Measurements from ENCODE around the gene BCL2. TPM values are rescaled to one million over a fixed set of nuclear protein-coding genes. Genes with fewer than 3 reads are reported as not detected.
A peak's percentile ranks its signal among the peaks of the same experiment; 100 is the strongest.
"Not testable (repeated sequence)": the region's sequence is repeated elsewhere in the genome, so short reads cannot be mapped to it uniquely, and the experiment has no call there.

BCL2 gene
- total RNA-seq, 1 donor from 2014 or later = 2.4 TPM

DNA sequence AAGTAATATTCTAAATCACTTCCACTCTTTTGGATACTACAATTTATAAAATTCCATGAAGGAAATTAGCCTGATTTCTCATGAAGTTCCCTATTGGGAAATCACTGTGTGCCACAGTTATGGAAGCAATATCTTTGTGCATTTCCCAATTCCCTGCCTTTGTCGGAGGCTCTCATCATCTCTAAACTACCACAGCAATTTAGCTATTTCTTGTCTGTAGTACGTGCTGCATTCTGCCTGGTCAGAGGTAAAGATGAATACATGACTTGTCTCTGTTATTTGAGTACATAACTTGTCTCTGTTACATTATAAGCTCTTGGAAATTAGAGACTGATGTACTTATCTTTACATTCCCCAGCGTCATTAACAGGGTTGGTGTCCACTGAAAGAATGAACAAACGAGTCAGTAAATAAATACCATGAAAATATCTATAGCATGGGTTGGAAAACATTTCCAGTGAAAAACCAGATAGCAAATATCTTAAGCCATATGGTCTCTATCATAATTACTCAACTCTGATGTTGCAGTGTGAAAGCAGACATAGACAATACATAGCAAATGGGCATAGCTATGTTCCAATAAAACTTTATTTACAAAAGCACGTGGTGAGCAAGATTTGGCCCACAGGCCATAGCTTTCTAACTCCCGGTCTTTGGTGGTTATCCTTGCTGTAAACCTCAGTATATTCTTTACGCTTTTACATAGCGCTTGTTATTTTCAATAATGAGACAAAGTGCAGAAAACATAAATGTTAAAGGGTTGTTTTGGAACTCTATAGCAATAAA, 78.8 kb downstream of the BCL2 start:
- FAIRE-seq (no peak), DNase-seq (ENCODE audit: low read depth) (no peak)
- no peaks in the 10 kb centered on the region for H3K36me3 ChIP-seq (ENCODE audit: control insufficient read depth, insufficient read depth, low read length)
- TF ChIP-seq, protein P1, sequence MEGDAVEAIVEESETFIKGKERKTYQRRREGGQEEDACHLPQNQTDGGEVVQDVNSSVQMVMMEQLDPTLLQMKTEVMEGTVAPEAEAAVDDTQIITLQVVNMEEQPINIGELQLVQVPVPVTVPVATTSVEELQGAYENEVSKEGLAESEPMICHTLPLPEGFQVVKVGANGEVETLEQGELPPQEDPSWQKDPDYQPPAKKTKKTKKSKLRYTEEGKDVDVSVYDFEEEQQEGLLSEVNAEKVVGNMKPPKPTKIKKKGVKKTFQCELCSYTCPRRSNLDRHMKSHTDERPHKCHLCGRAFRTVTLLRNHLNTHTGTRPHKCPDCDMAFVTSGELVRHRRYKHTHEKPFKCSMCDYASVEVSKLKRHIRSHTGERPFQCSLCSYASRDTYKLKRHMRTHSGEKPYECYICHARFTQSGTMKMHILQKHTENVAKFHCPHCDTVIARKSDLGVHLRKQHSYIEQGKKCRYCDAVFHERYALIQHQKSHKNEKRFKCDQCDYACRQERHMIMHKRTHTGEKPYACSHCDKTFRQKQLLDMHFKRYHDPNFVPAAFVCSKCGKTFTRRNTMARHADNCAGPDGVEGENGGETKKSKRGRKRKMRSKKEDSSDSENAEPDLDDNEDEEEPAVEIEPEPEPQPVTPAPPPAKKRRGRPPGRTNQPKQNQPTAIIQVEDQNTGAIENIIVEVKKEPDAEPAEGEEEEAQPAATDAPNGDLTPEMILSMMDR (IDR thresholded peaks at IDR 0.05; ENCODE audit: insufficient read depth, low read length, severe bottlenecking) = no peak
- H3K27me3 ChIP-seq (ENCODE audit: control insufficient read depth, insufficient read depth, low read length) = no peaks in the 10 kb centered on the region
- no peak overlapping the region for H3K4me3 ChIP-seq (ENCODE audit: low read depth, low read length)

GRCh38 chr18:63238693-63239075, 80.9 kb downstream of the BCL2 start:
- H3K4me3 ChIP-seq (ENCODE audit: low read depth, low read length) = no peak overlapping the region
- DNase-seq (ENCODE audit: low read depth) (peak; percentile 7), FAIRE-seq (no peak)
- TF ChIP-seq, protein P1 (IDR thresholded peaks at IDR 0.05; ENCODE audit: insufficient read depth, low read length, severe bottlenecking) = no peak
- no peaks in the 10 kb centered on the region for H3K36me3 ChIP-seq (ENCODE audit: control insufficient read depth, insufficient read depth, low read length)
- no peaks in the 10 kb centered on the region for H3K27me3 ChIP-seq (ENCODE audit: control insufficient read depth, insufficient read depth, low read length)

- DNase-seq (ENCODE audit: low read depth) (peak; percentile 81), FAIRE-seq (no peak)
- Histone ChIP-seq H3K27me3 (ENCODE audit: control insufficient read depth, insufficient read depth, low read length) (no peaks in the 10 kb centered on the region), H3K4me3 (ENCODE audit: low read depth, low read length) (no peak overlapping the region), H3K36me3 (ENCODE audit: control insufficient read depth, insufficient read depth, low read length) (no peaks in the 10 kb centered on the region)
- TF ChIP-seq, protein P1 (IDR thresholded peaks at IDR 0.05; ENCODE audit: insufficient read depth, low read length, severe bottlenecking) = no peak
Observed at GRCh38 chr18:63237881-63238692, 81.5 kb downstream of the BCL2 start.

DNA sequence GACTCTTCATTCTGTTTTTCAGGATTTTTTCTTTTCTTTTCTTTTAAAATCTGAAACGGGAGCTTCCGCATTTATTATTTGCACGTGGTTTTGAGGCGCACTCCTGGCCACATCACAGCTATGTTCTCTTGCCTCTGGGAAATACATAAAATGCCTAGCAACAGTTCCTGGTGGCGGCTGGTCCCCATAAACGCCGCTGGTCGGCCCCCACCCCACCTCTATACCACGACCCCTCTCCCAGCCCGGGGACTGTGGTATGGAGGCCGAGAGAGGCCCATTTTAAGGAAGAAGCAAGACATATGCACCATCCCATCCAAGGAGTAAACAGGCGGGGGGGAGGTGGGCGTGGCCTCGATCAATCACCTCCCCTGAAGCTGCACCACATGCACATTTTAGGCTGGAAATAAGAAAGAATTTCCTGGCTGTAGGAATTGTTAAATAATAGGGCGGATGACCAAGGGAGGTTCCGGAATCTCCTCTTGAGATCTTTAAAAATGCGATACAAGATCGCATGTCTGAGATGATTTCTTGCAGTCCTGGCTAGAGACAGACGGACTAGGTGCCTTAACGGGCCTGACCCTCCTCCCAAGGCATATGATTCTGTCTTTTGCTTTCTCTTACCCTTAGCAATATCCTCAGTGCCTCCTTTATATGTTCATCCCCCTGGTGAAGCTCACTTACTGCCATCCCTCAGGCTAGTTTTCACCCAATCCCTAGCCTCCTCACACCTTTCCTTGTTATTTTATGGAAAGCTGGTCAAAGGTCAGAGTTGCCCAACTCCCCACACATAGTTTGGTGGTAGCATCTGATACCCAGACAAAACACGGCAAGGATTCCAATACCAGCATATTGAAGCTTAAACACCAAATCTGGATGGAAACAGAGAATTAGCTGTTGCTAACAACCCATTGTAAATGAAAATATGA, 82.4 kb downstream of the BCL2 start:
- FAIRE-seq (peak; percentile 23), DNase-seq (ENCODE audit: low read depth) (peak; percentile 18)
- TF ChIP-seq, protein P1 (IDR thresholded peaks at IDR 0.05; ENCODE audit: insufficient read depth, low read length, severe bottlenecking) = no peak
- no peaks in the 10 kb centered on the region for H3K36me3 ChIP-seq (ENCODE audit: control insufficient read depth, insufficient read depth, low read length)
- no peak overlapping the region for H3K4me3 ChIP-seq (ENCODE audit: low read depth, low read length)
- no peaks in the 10 kb centered on the region for H3K27me3 ChIP-seq (ENCODE audit: control insufficient read depth, insufficient read depth, low read length)

DNA sequence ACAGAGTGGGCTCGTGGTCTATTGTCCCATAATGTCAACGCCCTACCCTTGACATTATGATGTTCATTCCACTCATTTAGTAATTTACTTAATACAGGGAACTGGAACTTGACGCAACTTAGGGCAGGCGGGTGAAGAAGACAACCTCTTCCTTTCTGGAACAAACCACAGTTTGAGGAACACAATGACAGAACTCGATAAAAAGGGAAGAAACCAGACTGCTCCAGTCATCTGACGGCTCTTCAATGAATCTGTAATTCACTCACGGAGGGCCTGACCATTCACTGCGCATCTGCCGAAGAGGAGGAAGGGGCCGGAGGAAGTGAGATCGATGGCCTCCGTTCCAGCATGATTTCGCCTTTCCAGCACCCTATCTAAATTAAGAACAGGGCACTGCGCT, 83.2 kb downstream of the BCL2 start:
- H3K27me3 ChIP-seq (ENCODE audit: control insufficient read depth, insufficient read depth, low read length) = no peaks in the 10 kb centered on the region
- TF ChIP-seq, protein P1 (IDR thresholded peaks at IDR 0.05; ENCODE audit: insufficient read depth, low read length, severe bottlenecking) = no peak
- H3K4me3 ChIP-seq (ENCODE audit: low read depth, low read length) = no peak overlapping the region
- FAIRE-seq (no peak), DNase-seq (ENCODE audit: low read depth) (no peak)
- H3K36me3 ChIP-seq (ENCODE audit: control insufficient read depth, insufficient read depth, low read length) = no peaks in the 10 kb centered on the region

GRCh38 chr18:63235920-63236319, 83.6 kb downstream of the BCL2 start:
- not testable (repeated sequence) for DNase-seq (ENCODE audit: low read depth); H3K36me3 ChIP-seq (ENCODE audit: control insufficient read depth, insufficient read depth, low read length); FAIRE-seq; H3K4me3 ChIP-seq (ENCODE audit: low read depth, low read length); H3K27me3 ChIP-seq (ENCODE audit: control insufficient read depth, insufficient read depth, low read length)

All from bronchial epithelial cell (primary cell).